T-helper 2 cell treated with Interferon-gamma antibody and Interleukin-4, amounts not matched to agents 5 μg/mL and 100 μg/mL, for 36 hours (primary cell): Measurements from ENCODE around the gene SLC6A18.

ENCODE experiments used
- DNase-seq: peaks from one replicate; pipeline ENCODE4 v3.0.0; 2021; ENCODE audit warnings: low spot score
- H3K27ac Mint-ChIP-seq: one replicate; pipeline ENCODE4 v1.8.0; 2021; ENCODE audit warnings: mild to moderate bottlenecking, mixed read lengths
- H3K27me3 Mint-ChIP-seq: one replicate; pipeline ENCODE4 v1.8.0; 2021; ENCODE audit warnings: low read depth, mixed read lengths
- H3K36me3 Mint-ChIP-seq: one replicate; pipeline ENCODE4 v1.8.0; 2021; ENCODE audit warnings: low read depth, mixed read lengths
- H3K4me1 Mint-ChIP-seq: one replicate; pipeline ENCODE4 v1.8.0; 2021; ENCODE audit warnings: low read depth, mixed read lengths
- H3K4me3 Mint-ChIP-seq: one replicate; pipeline ENCODE4 v1.8.0; 2022; ENCODE audit warnings: mild to moderate bottlenecking, moderate library complexity, mixed read lengths
- H3K9me3 Mint-ChIP-seq: one replicate; pipeline ENCODE4 v1.8.0; 2021; ENCODE audit warnings: mixed read lengths

The SLC6A18 gene

GRCh38 chr5:1212271-1212670 lies 12.9 kb upstream of the SLC6A18 start:
- no peaks in the 10 kb centered on the region for H3K9me3 Mint-ChIP-seq
- DNase-seq = no peak
- H3K27me3 Mint-ChIP-seq = no peaks in the 10 kb centered on the region
- no peaks in the 10 kb centered on the region for H3K4me1 Mint-ChIP-seq
- H3K36me3 Mint-ChIP-seq = no peaks in the 10 kb centered on the region
- H3K27ac Mint-ChIP-seq = no peak overlapping the region
- H3K4me3 Mint-ChIP-seq = no peak overlapping the region

DNA sequence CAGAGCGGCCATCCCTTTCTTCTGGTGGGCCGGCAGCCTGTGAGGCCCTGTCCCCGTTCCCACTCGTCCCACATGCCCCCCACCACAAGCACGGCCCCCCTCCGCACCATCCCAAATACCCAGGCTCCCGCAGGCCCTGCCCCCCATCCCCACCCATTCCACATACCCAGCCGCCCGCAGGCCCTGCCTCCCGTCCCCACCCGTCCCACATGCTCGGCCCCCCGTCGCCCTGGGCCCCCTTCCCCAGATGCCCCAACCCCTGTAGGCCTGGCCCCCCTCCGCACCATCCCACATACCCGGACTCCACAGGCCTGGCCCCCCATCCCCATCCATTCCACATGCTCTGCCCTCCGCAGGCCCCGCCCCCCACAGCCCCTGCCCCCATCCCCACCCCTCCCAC lies 12.3 kb upstream of the SLC6A18 start:
- Mint-ChIP-seq H3K4me3 (no peak overlapping the region), H3K36me3 (no peaks in the 10 kb centered on the region), H3K27me3 (no peaks in the 10 kb centered on the region), H3K27ac (no peak overlapping the region), H3K4me1 (no peaks in the 10 kb centered on the region), H3K9me3 (no peaks in the 10 kb centered on the region)
- DNase-seq = no peak

DNA sequence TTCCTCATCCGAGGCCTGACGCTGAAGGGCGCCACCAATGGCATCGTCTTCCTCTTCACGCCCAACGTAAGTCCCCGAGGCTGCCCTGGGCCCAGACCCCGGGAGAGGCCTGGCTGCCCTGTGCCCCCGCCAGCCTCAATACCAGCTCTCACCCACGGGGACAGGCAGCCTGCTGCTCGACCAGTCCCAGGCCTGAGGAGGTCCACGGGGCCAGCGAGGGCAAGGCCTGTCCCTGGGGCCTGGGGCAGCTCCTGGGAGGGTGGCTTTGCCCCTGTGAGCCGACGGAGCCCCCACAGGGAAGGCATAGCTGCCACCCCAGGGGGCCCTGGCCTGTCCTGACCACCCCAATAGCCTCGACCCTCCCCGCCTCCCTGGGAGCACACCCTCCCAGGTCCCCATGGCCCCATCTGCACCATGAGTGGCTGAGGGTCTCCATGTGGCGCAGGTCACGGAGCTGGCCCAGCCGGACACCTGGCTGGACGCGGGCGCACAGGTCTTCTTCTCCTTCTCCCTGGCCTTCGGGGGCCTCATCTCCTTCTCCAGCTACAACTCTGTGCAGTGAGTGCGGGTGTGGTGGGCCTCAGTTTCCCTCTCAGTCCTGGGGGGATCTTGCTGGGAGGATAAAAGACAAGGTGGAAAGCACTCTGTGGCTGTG lies 11.5 kb upstream of the SLC6A18 start:
- Mint-ChIP-seq H3K27me3 (no peaks in the 10 kb centered on the region), H3K4me1 (no peaks in the 10 kb centered on the region), H3K36me3 (no peaks in the 10 kb centered on the region), H3K4me3 (no peak overlapping the region), H3K9me3 (no peaks in the 10 kb centered on the region), H3K27ac (no peak overlapping the region)
- DNase-seq = no peak

DNA sequence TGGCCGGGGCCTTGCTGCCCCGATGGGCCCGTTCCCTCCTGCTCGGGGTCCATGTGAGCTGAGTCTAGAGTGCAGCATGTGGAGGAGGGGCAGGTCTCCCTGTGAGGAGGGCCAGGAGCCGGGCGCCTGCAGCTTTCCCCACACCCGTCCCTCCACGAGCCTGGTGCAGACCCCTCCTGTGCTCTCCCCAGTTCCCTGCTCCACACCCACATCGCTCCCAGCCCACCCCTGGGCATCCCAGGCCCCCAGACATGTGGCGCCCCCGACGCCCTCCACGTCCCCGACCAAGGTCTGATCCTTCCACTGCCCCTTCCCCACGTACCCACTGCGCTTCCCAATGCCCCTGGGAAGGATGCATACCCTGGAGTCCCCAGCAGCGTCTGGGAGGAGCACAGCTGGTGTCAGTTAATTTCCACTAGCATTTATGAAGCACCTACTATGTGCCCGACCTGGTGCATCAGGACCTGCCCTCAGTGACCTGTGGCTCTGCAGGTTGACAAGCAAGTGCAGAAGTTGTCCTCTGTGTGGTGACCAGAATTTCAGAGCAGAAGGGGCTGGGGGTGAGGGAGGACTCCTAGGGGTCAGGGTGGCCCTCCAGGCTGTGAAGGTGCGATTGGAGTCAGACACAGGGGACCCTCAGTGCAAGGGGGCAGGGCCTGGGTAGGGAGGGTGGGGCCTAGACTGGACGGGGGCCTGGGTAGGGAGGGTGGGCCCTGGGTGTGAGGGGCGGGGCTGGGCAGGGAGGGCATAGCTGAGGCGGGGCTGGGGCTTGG lies 10.8 kb upstream of the SLC6A18 start:
- DNase-seq = no peak
- H3K9me3 Mint-ChIP-seq = no peaks in the 10 kb centered on the region
- no peaks in the 10 kb centered on the region for H3K36me3 Mint-ChIP-seq
- no peak overlapping the region for H3K4me3 Mint-ChIP-seq
- no peaks in the 10 kb centered on the region for H3K27me3 Mint-ChIP-seq
- no peaks in the 10 kb centered on the region for H3K4me1 Mint-ChIP-seq
- H3K27ac Mint-ChIP-seq = no peak overlapping the region

- Mint-ChIP-seq H3K4me3 (no peak overlapping the region), H3K4me1 (no peaks in the 10 kb centered on the region), H3K36me3 (no peaks in the 10 kb centered on the region), H3K27ac (no peak overlapping the region), H3K27me3 (no peaks in the 10 kb centered on the region), H3K9me3 (no peaks in the 10 kb centered on the region)
- DNase-seq = no peak
These were observed 10.3 kb upstream of the SLC6A18 start for GRCh38 chr5:1214936-1215220.

GRCh38 chr5:1215320-1216096 lies 9.7 kb upstream of the SLC6A18 start:
- H3K27ac Mint-ChIP-seq = no peak overlapping the region
- no peaks in the 10 kb centered on the region for H3K27me3 Mint-ChIP-seq
- H3K9me3 Mint-ChIP-seq = no peaks in the 10 kb centered on the region
- H3K4me3 Mint-ChIP-seq = no peak overlapping the region
- no peaks in the 10 kb centered on the region for H3K36me3 Mint-ChIP-seq
- H3K4me1 Mint-ChIP-seq = no peaks in the 10 kb centered on the region
- no peak for DNase-seq

GRCh38 chr5:1216211-1216917 lies 8.8 kb upstream of the SLC6A18 start:
- no peak overlapping the region for H3K27ac Mint-ChIP-seq
- H3K27me3 Mint-ChIP-seq = no peaks in the 10 kb centered on the region
- no peak for DNase-seq
- H3K9me3 Mint-ChIP-seq = no peaks in the 10 kb centered on the region
- no peaks in the 10 kb centered on the region for H3K4me1 Mint-ChIP-seq
- H3K4me3 Mint-ChIP-seq = no peak overlapping the region
- H3K36me3 Mint-ChIP-seq = no peaks in the 10 kb centered on the region

DNA sequence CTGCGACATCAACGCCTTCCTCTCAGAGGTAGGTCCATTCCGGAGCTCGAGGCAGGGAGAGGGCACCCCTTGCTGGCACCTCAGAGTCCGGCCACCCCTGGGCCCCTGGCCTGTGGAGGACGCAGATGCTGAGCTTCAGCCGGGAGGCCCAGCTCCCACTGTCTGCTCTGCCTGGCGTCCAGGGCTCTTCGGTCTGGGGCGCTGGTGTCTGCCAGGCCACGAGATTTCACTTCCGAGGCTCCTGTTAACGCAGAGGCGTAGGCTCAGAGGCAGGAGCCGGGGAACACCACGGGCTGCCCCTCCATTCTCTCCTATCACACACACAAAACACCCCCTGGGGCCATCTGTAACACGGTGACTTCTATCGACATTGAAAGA lies 8.3 kb upstream of the SLC6A18 start:
- H3K27me3 Mint-ChIP-seq = no peaks in the 10 kb centered on the region
- no peak for DNase-seq
- no peak overlapping the region for H3K4me3 Mint-ChIP-seq
- no peak overlapping the region for H3K27ac Mint-ChIP-seq
- H3K4me1 Mint-ChIP-seq = no peaks in the 10 kb centered on the region
- no peaks in the 10 kb centered on the region for H3K9me3 Mint-ChIP-seq
- no peaks in the 10 kb centered on the region for H3K36me3 Mint-ChIP-seq

GRCh38 chr5:1217596-1218206 lies 7.5 kb upstream of the SLC6A18 start:
- Mint-ChIP-seq H3K36me3 (no peaks in the 10 kb centered on the region), H3K27ac (no peak overlapping the region)
- no peak for DNase-seq

GRCh38 chr5:1218351-1219080 lies 6.7 kb upstream of the SLC6A18 start:
- Mint-ChIP-seq H3K36me3 (no peaks in the 10 kb centered on the region), H3K27ac (no peak overlapping the region), H3K4me3 (no peak overlapping the region), H3K27me3 (no peaks in the 10 kb centered on the region), H3K9me3 (no peaks in the 10 kb centered on the region), H3K4me1 (no peaks in the 10 kb centered on the region)
- DNase-seq = no peak

More at GRCh38 chr5:1217596-1218206, 7.5 kb upstream of the SLC6A18 start:
- Mint-ChIP-seq H3K4me3 (no peak overlapping the region), H3K27me3 (no peaks in the 10 kb centered on the region), H3K9me3 (no peaks in the 10 kb centered on the region), H3K4me1 (no peaks in the 10 kb centered on the region)

GRCh38 chr5:1219098-1219767 lies 5.9 kb upstream of the SLC6A18 start:
- Mint-ChIP-seq H3K4me3 (no peak overlapping the region), H3K27ac (no peak overlapping the region), H3K27me3 (no peaks in the 10 kb centered on the region), H3K36me3 (no peaks in the 10 kb centered on the region), H3K4me1 (no peaks in the 10 kb centered on the region), H3K9me3 (no peaks in the 10 kb centered on the region)
- DNase-seq = no peak

- no peaks in the 10 kb centered on the region for H3K4me1 Mint-ChIP-seq
These were observed 5.4 kb upstream of the SLC6A18 start for GRCh38 chr5:1219768-1220100.

GRCh38 chr5:1220351-1220750 lies 4.8 kb upstream of the SLC6A18 start:
- no peaks in the 10 kb centered on the region for H3K36me3 Mint-ChIP-seq

More at GRCh38 chr5:1219768-1220100, 5.4 kb upstream of the SLC6A18 start:
- H3K27ac Mint-ChIP-seq = no peak overlapping the region
- no peaks in the 10 kb centered on the region for H3K9me3 Mint-ChIP-seq
- no peaks in the 10 kb centered on the region for H3K36me3 Mint-ChIP-seq
- no peaks in the 10 kb centered on the region for H3K27me3 Mint-ChIP-seq
- H3K4me3 Mint-ChIP-seq = no peak overlapping the region
- DNase-seq = no peak

More at GRCh38 chr5:1220351-1220750, 4.8 kb upstream of the SLC6A18 start:
- no peak overlapping the region for H3K27ac Mint-ChIP-seq
- DNase-seq = no peak
- H3K4me1 Mint-ChIP-seq = no peaks in the 10 kb centered on the region
- H3K4me3 Mint-ChIP-seq = no peak overlapping the region
- no peaks in the 10 kb centered on the region for H3K9me3 Mint-ChIP-seq
- H3K27me3 Mint-ChIP-seq = no peaks in the 10 kb centered on the region
